NCI-H774 (cell line): Measurements from ENCODE around the gene PPP1R1A.

Experiments used
- DNase-seq: peaks from one replicate; lab custom pipeline; 2025; lab: John Stamatoyannopoulos, UW

The PPP1R1A gene

DNA sequence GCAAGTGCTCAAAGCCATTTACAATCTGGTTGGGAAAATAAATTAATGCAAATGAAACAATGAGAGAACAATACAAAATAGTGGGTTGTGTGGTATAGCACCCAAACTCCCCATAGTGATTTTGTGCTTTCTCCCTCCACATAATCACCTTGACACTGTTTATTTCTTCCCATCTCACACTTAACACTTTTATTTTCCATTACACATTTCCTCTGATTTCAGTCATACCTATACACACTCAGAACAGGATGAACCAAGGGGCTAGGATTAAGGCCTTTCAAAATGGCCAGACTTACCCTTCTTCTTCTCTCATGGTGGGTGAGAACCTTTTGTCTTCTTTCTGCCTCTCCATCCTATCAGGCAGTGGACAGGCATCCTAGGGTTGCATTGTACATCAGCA is 53.0 kb downstream of the PPP1R1A start:
- no peak for DNase-seq

DNA sequence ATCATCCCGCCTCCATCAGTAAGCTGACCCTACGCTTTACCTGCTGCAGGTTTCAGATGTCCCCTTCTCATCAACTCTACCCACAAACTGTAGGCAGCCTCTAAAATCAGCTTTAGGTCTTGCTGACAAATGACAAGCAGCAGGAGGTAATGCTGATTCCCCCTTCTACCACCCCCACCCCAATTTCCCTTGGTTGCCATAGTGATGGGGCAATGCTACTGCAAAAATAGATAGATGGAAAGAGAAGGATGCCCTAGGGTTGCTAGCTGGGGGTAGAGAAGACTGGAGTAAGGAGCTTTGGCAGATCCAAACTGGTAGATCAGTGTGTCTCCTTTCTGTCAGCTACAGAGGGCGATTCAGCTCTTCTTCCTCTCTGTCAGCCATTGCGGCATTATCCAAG is 58.9 kb downstream of the PPP1R1A start:
- no peak for DNase-seq
